SH-SY5Y (cell line): ENCODE data around the gene ODAD3.

Experiments used
- GATA2 ChIP-seq: IDR thresholded peaks from 2 replicates; pipeline ENCODE4 v1.6.1; 2011; ENCODE audit warnings: mild to moderate bottlenecking, low read depth, low read length
- GATA3 ChIP-seq: IDR thresholded peaks from 2 replicates; pipeline ENCODE4 v1.6.1; 2011; ENCODE audit warnings: low read depth, mild to moderate bottlenecking, low read length, moderate library complexity

- TF ChIP-seq GATA2 (no peak), GATA3 (no peak)
Measured at GRCh38 chr19:11408591-11408990, 26.3 kb downstream of the ODAD3 start.
